Lower leg skin (tissue), 4 donors: Measurements from ENCODE around the gene PLAU. TPM values are rescaled to one million over a fixed set of nuclear protein-coding genes. Genes with fewer than 3 reads are reported as not detected.

ENCODE experiments used
- DNase-seq, 2 donors: peaks; one replicate each; pipeline ENCODE4 v3.0.0-alpha.2; 2019; ENCODE audit warnings: low spot score in 2 of 2
- H3K4me3 ChIP-seq: fragments of 200-600 bp; sonication (generic); 2 replicates; pipeline ENCODE4 v1.5.1; 2017; ENCODE audit warnings: mild to moderate bottlenecking, low read depth; ENCODE audit not compliant: poor library complexity, severe bottlenecking
- CTCF ChIP-seq, 3 donors: fragments of 450-650 bp; IDR thresholded peaks; one replicate each; pipeline ENCODE4 v1.5.1; 2016; ENCODE audit warnings: antibody characterized with exemption in 3 of 3, mild to moderate bottlenecking in 3 of 3, moderate library complexity in 2 of 3
- POLR2A ChIP-seq, 2 donors: fragments of 450-650 bp; IDR thresholded peaks; one replicate each; pipeline ENCODE4 v1.6.1; 2016 to 2017; ENCODE audit warnings: antibody characterized with exemption in 2 of 2, mild to moderate bottlenecking in 1 of 2, moderate library complexity in 1 of 2
- WGBS, 2 donors: methylation state at CpG; one replicate each; pipeline ENCODE4 v1.1.5; 2018; 5-methylcytosine and 5-hydroxymethylcytosine counted together
- intact Hi-C: fragments of 100-400 bp; cut with DNase I; formaldehyde crosslinking; loops from one replicate; pipeline ENCODE4 v1.15.0; 2023; ENCODE audit warnings: low total_unique reads
- total RNA-seq, 4 donors: library from RNA; depleted of rRNA; stranded (reverse); fragments of >200 nt; gene quantifications; one replicate each; pipeline ENCODE4 v1.1.0, GENCODE V29; 2016

Gene PLAU
- total RNA-seq, 4 donors from 2014 or later, result 12.7 to 28.5 (median 14.7) TPM

DNA sequence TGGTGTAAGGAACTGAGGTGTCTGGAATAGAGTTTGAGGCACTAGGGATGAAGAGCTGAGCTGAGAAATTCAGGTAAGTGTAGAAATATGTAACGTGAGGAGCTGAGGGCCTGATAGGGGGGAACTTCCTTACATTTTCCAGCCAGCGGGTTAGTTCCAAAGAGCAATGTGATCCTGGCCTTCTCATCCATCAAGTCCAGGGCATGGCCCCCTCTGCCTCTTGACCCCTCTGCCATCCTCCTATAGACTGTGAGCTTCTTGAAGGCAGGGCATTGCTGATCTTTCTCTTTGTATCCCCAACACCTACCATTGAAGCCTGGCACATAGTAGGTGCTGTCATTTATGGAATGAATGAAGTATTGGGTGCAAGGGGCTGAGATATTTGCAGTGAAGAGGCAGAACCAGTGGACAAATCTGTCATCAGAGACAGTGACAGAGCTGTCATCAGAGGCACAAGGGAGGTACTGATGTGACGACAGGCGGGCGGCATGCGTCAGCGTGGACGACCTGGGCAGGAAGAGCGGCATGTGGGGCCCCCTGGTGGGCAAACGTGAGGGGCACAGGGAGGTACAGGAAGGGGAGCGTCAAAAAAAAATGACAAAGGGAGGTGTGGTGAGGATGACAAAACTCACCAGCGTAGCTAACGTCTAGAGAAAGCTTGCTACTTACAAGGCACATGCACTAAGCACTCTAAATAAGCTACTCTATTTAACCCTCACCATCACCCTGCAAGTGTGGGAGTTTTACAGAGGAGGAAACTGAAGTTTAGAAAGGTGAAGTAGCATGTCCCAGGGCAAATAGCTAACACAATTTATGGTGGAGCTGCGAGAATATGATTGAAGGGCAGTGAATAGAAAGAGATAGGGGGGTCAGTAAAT, 31.4 kb upstream of the PLAU start:
- 14% methylated on average over 14 of the region's 14 CpGs for WGBS, 2 donors
- DNase-seq, result peak; percentile 81 to 97
- no peak overlapping the region for H3K4me3 ChIP-seq
- TF ChIP-seq CTCF (IDR thresholded peaks at IDR 0.05), result peak in 1 of 3 donors; percentile 67
- no peak for TF ChIP-seq POLR2A (IDR thresholded peaks at IDR 0.05)
- intact Hi-C loops, result no loop called here

- DNase-seq, result no peak
- WGBS, 2 donors, result 87 to 88% methylated on average over 3 of the region's 3 CpGs
- intact Hi-C loops, result no loop called here
- TF ChIP-seq CTCF (IDR thresholded peaks at IDR 0.05), result no peak
- no peak for TF ChIP-seq POLR2A (IDR thresholded peaks at IDR 0.05)
- H3K4me3 ChIP-seq, result no peak overlapping the region
Measured at GRCh38 chr10:73881221-73881919, 29.6 kb upstream of the PLAU start.

- no peak for DNase-seq
- H3K4me3 ChIP-seq, result no peak overlapping the region
- 81 to 84% methylated on average over 3 of the region's 3 CpGs for WGBS, 2 donors
- TF ChIP-seq CTCF (IDR thresholded peaks at IDR 0.05) (no peak), POLR2A (IDR thresholded peaks at IDR 0.05) (no peak)
- intact Hi-C loops, result no loop called here
Measured at GRCh38 chr10:73884017-73884416, 26.9 kb upstream of the PLAU start.

DNA sequence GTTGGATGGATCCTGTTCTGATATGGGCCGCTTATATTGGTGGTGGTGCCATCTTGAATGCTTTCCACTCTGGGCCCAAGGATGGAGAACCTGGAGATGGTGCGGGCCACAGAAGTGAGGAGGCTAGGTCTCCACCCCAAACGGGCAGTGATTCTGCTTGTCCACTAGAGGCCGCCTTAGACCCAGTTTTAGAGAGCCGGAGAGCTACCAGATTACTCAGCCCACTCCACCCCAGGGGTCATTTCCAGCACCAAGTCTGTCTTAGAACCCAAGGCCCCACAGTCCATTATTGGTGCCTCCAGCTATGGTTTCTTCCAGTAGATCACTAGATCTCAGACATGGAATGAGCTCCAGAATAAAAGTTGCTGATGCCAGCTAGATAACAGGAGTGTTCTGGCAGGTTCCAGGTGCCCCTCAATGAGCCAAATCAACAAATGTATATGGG, 24.8 kb upstream of the PLAU start:
- WGBS, 2 donors, result 0 to 4% methylated on average over 5 of the region's 5 CpGs
- intact Hi-C loops, result loop anchor here (5.0 kb wide), 1 partner anchor 56 kb away; no protein-coding TSS in a partner anchor
- peak in 1 of 3 donors; percentile 94 for TF ChIP-seq CTCF (IDR thresholded peaks at IDR 0.05)
- no peak for TF ChIP-seq POLR2A (IDR thresholded peaks at IDR 0.05)
- peak; percentile 73 to 91 for DNase-seq
- no peak overlapping the region for H3K4me3 ChIP-seq

DNA sequence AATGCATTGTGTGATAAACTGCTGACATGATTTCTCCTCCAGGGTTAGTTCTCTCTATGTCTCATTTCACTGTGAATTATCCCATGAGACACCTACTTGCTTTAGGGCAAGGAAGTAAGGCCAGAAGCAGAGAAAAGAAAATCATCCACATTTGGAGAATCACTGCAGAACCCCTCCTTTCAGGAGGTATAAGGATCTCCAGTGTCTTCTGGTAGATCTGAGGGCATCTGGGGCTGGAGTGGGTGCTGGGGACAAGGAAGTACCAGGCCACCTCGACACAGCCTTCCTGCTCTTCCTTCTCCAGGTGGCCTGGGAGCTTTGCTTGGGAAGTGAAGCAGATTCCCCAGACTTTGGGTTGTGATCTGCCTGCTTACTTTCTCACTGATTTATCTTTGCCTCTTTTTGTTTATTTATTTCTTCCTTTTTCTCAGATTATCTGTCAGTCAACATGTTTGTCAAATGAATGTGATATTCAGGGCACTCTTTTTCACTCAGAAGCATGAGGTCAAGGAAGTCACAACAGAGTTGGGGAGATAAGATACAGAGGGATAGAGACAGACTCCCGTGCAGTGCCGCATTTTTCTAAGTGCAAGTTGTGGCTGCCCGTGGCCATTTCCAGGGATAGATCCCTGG, 24.2 kb upstream of the PLAU start:
- no peak for DNase-seq
- TF ChIP-seq POLR2A (IDR thresholded peaks at IDR 0.05), result no peak
- TF ChIP-seq CTCF (IDR thresholded peaks at IDR 0.05), result no peak
- no peak overlapping the region for H3K4me3 ChIP-seq
- intact Hi-C loops, result loop anchor here (5.0 kb wide), 1 partner anchor 56 kb away; no protein-coding TSS in a partner anchor
- WGBS, 2 donors, result 1 to 7% methylated on average over 4 of the region's 4 CpGs
